Body of pancreas (tissue), 4 donors: ENCODE measurements around the gene OGFOD3. TPM values are rescaled to one million over a fixed set of nuclear protein-coding genes. Genes with fewer than 3 reads are reported as not detected.
"Not testable (repeated sequence)": the region's sequence is repeated elsewhere in the genome, so short reads cannot be mapped to it uniquely, and the experiment has no call there.

Source experiments
- ATAC-seq: fragments of 150-250 bp; one replicate; pipeline ENCODE4 v1.9.1; 2016
- DNase-seq, 4 donors: peaks; one replicate each; pipeline ENCODE4 v3.0.0-alpha.2; 2019
- H3K27ac ChIP-seq, 4 donors: fragments of 200-600 bp; sonication (generic); 1 replicate in 3 of 4; 2 replicates in 1 of 4; pipeline versions ENCODE4 v1.5.1 to v1.6.1; 2016 to 2019; ENCODE audit warnings: mild to moderate bottlenecking in 1 of 4, mixed read lengths in 1 of 4, moderate library complexity in 1 of 4
- H3K27me3 ChIP-seq, 2 donors: fragments of 200-600 bp; sonication (generic); one replicate each; pipeline ENCODE4 v1.6.0; 2016; ENCODE audit warnings: mild to moderate bottlenecking in 1 of 2
- H3K36me3 ChIP-seq, 2 donors: fragments of 200-600 bp; sonication (generic); replicated peaks in 1 of 2; 2 replicates each; pipeline ENCODE4 v1.5.1; 2016; ENCODE audit warnings: low read depth in 2 of 2; ENCODE audit not compliant: insufficient read depth in 1 of 2
- H3K4me1 ChIP-seq: fragments of 200-600 bp; sonication (generic); one replicate; pipeline ENCODE4 v1.6.0; 2016
- H3K4me3 ChIP-seq, 2 donors: fragments of 200-600 bp; sonication (generic); 1 replicate in 1 of 2; 2 replicates in 1 of 2; pipeline ENCODE4 v1.5.1; 2016 to 2019
- H3K9me3 ChIP-seq, 3 donors: fragments of 200-600 bp; sonication (generic); 1 replicate in 2 of 3; 2 replicates in 1 of 3; pipeline ENCODE4 v1.5.1; 2016
- CTCF ChIP-seq, 7 experiments: fragments of 450-650 bp in 4 of 7; fragments of 200-600 bp in 3 of 7; sonication (generic) in 3 of 7; IDR thresholded peaks; one replicate each; pipeline ENCODE4 v1.5.1; 2016 to 2019; ENCODE audit warnings: antibody characterized with exemption in 7 of 7
- POLR2A ChIP-seq, 3 donors: fragments of 450-650 bp; IDR thresholded peaks; one replicate each; pipeline ENCODE4 v1.6.1; 2016; ENCODE audit warnings: antibody characterized with exemption in 3 of 3, mild to moderate bottlenecking in 2 of 3
- WGBS, 2 donors: methylation state at CpG; one replicate each; pipeline ENCODE4 v1.1.5; 2017; 5-methylcytosine and 5-hydroxymethylcytosine counted together
- intact Hi-C: fragments of 100-400 bp; cut with DNase I; formaldehyde crosslinking; loops from one replicate; pipeline ENCODE4 v1.15.1; 2023
- total RNA-seq, 2 donors: library from RNA; depleted of rRNA; stranded (reverse); fragments of >200 nt; gene quantifications; one replicate each; pipeline ENCODE4 v1.1.0, GENCODE V29; 2016

The OGFOD3 gene
- total RNA-seq, 2 donors from 2014 or later = 16.8 to 40.0 TPM

GRCh38 chr17:82463391-82463790 is 45.0 kb upstream of the OGFOD3 start:
- no peaks in the 10 kb centered on the region for H3K9me3 ChIP-seq
- no peak overlapping the region for H3K4me3 ChIP-seq
- peaks cover 43% of the 10 kb centered on the region for H3K4me1 ChIP-seq
- peaks cover 0 to 5% of the 10 kb centered on the region in 2 donors for H3K36me3 ChIP-seq
- H3K27ac ChIP-seq = peak overlapping the region in 1 of 4 donors; percentile 47
- no peak for ATAC-seq
- 84 to 85% methylated on average over 5 to 6 of the region's 6 CpGs for WGBS, 2 donors
- intact Hi-C loops = no loop called here
- TF ChIP-seq CTCF (IDR thresholded peaks at IDR 0.05) = no peak
- TF ChIP-seq POLR2A (IDR thresholded peaks at IDR 0.05) = no peak
- H3K27me3 ChIP-seq = no peaks in the 10 kb centered on the region
- no peak for DNase-seq

- 23 to 36% methylated on average over 7 to 10 of the region's 10 CpGs for WGBS, 2 donors
- Histone ChIP-seq H3K27me3 (no peaks in the 10 kb centered on the region), H3K9me3 (no peaks in the 10 kb centered on the region), H3K4me1 (peaks cover 52% of the 10 kb centered on the region), H3K36me3 (peaks cover 0 to 5% of the 10 kb centered on the region in 2 donors), H3K4me3 (no peak overlapping the region), H3K27ac (peak overlapping the region in 3 of 4 donors; percentile 19 to 53 (median 50))
- intact Hi-C loops = no loop called here
- ATAC-seq = no peak
- TF ChIP-seq POLR2A (IDR thresholded peaks at IDR 0.05) = no peak
- no peak for TF ChIP-seq CTCF (IDR thresholded peaks at IDR 0.05)
- DNase-seq = peak in 3 of 4 donors; percentile 41 to 64 (median 62)
Observed at GRCh38 chr17:82461827-82462524, 43.6 kb upstream of the OGFOD3 start.

- ATAC-seq, DNase-seq, H3K9me3 ChIP-seq, H3K36me3 ChIP-seq, H3K27me3 ChIP-seq, H3K4me3 ChIP-seq, H3K27ac ChIP-seq, intact Hi-C loops: not testable (repeated sequence)
- H3K4me1 ChIP-seq = peaks cover 59% of the 10 kb centered on the region
- whole genome bisulfite sequencing, 2 donors = 88 to 94% methylated on average over 9 of the region's 9 CpGs
Observed at GRCh38 chr17:82459936-82460335, 41.5 kb upstream of the OGFOD3 start.

GRCh38 chr17:82458885-82459424 is 40.6 kb upstream of the OGFOD3 start:
- intact Hi-C loops = no loop called here
- TF ChIP-seq POLR2A (IDR thresholded peaks at IDR 0.05) (no peak), CTCF (IDR thresholded peaks at IDR 0.05) (no peak)
- DNase-seq (peak in 1 of 4 donors; percentile 36), ATAC-seq (no peak)
- peak overlapping the region; percentile 51 to 76 for H3K4me3 ChIP-seq
- H3K9me3 ChIP-seq = no peaks in the 10 kb centered on the region
- H3K27me3 ChIP-seq = no peaks in the 10 kb centered on the region
- peak overlapping the region; percentile 100 for H3K27ac ChIP-seq
- no peaks in the 10 kb centered on the region for H3K36me3 ChIP-seq
- peaks cover 54% of the 10 kb centered on the region for H3K4me1 ChIP-seq
- 0% methylated on average over 14 to 59 of the region's 62 CpGs for WGBS, 2 donors

GRCh38 chr17:82458179-82458884 is 39.9 kb upstream of the OGFOD3 start, which contains the start of gene NARF:
NARF (plus strand) TSS chr17:82458741; CDS start chr17:82458804, 63 bp downstream.
- Histone ChIP-seq H3K27me3 (no peaks in the 10 kb centered on the region), H3K36me3 (no peaks in the 10 kb centered on the region), H3K9me3 (no peaks in the 10 kb centered on the region), H3K4me1 (peaks cover 48% of the 10 kb centered on the region), H3K4me3 (peak within 1 kb of the TSS; percentile 51 to 76), H3K27ac (peak within 1 kb of the TSS; percentile 100)
- TF ChIP-seq CTCF (IDR thresholded peaks at IDR 0.05) = peak in 1 of 7 experiments; percentile 9
- peak; percentile 98 for TF ChIP-seq POLR2A (IDR thresholded peaks at IDR 0.05)
- ATAC-seq (peak; percentile 97), DNase-seq (peak; percentile 96 to 98 (median 98))
- intact Hi-C loops = no loop called here
- WGBS, 2 donors = 0% methylated on average over 1 to 85 of the region's 85 CpGs
